Immature natural killer cell (primary cell): ENCODE data around the gene PCBP3. TPM values are rescaled to one million over a fixed set of nuclear protein-coding genes. Genes with fewer than 3 reads are reported as not detected.

ENCODE experiments used
- DNase-seq, 3 donors: peaks; one replicate each; pipeline ENCODE4 v3.0.0; 2022; ENCODE audit warnings: mixed read lengths in 1 of 3
- H3K27ac Mint-ChIP-seq, 6 donors: one replicate each; pipeline ENCODE4 v1.8.0; 2020; ENCODE audit warnings: mixed read lengths in 6 of 6, mild to moderate bottlenecking in 5 of 6, inconsistent platforms in 4 of 6, moderate library complexity in 3 of 6
- H3K27me3 Mint-ChIP-seq, 3 donors: one replicate each; pipeline ENCODE4 v1.8.0; 2020 to 2021; ENCODE audit warnings: low read depth in 3 of 3, mild to moderate bottlenecking in 3 of 3, mixed read lengths in 3 of 3, moderate library complexity in 3 of 3, inconsistent platforms in 1 of 3
- H3K36me3 Mint-ChIP-seq, 3 donors: one replicate each; pipeline ENCODE4 v1.8.0; 2020; ENCODE audit warnings: mixed read lengths in 3 of 3, inconsistent platforms in 2 of 3, mild to moderate bottlenecking in 2 of 3
- H3K4me1 Mint-ChIP-seq, 2 donors: one replicate each; pipeline ENCODE4 v1.8.0; 2020; ENCODE audit warnings: inconsistent platforms in 2 of 2, mild to moderate bottlenecking in 2 of 2, mixed read lengths in 2 of 2, moderate library complexity in 1 of 2
- H3K4me3 Mint-ChIP-seq, 5 donors: one replicate each; pipeline ENCODE4 v1.8.0; 2020; ENCODE audit warnings: mild to moderate bottlenecking in 5 of 5, mixed read lengths in 5 of 5, inconsistent platforms in 3 of 5, moderate library complexity in 3 of 5
- H3K9me3 Mint-ChIP-seq, 6 donors: one replicate each; pipeline ENCODE4 v1.8.0; 2020; ENCODE audit warnings: mild to moderate bottlenecking in 6 of 6, mixed read lengths in 6 of 6, inconsistent platforms in 4 of 6, moderate library complexity in 3 of 6
- polyA plus RNA-seq, 3 donors: library from polyadenylated mRNA; unstranded; fragments of 300-500 nt; fragmentation: Illumina TruSeq; gene quantifications; one replicate each; pipeline ENCODE4 v1.2.3, GENCODE V29; 2021

The PCBP3 gene
- polyA plus RNA-seq, 3 donors from 2014 or later: 0.27 to 0.71 TPM; not detected in 1

DNA sequence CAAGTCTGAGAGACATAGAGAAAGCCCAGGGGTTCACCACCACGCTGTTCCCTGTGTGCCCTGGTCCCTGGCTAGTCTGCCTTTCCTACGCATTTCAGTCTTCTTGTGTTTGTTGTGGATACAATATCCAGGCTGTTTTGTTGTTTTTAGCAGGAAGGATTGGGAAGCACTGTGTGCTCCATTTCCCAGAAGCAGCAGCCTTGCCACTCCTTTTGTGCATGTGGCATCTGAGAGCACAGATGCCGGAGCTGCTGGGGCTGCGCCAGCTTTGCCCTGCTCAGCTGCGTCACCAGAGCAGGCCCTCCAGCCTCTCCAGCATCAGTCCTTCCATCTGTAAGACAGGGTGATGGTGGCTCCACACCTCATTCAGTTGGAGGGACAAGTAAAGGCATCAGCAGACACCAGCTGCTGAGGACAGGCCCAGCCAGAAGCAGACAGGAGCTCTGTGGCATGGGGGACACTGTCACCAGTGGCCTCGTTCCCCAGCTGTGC is 243.6 kb downstream of the PCBP3 start:
- peak overlapping the region in 4 of 6 donors; percentile 30 to 90 (median 70) for H3K27ac Mint-ChIP-seq
- no peak for DNase-seq
- H3K4me3 Mint-ChIP-seq: no peak overlapping the region
- peaks cover 0 to 7% (median 4%) of the 10 kb centered on the region in 6 donors for H3K9me3 Mint-ChIP-seq
- peaks cover 9 to 21% (median 19%) of the 10 kb centered on the region in 3 donors for H3K27me3 Mint-ChIP-seq
- peaks cover 27 to 39% of the 10 kb centered on the region in 2 donors for H3K4me1 Mint-ChIP-seq
- no peaks in the 10 kb centered on the region for H3K36me3 Mint-ChIP-seq

DNA sequence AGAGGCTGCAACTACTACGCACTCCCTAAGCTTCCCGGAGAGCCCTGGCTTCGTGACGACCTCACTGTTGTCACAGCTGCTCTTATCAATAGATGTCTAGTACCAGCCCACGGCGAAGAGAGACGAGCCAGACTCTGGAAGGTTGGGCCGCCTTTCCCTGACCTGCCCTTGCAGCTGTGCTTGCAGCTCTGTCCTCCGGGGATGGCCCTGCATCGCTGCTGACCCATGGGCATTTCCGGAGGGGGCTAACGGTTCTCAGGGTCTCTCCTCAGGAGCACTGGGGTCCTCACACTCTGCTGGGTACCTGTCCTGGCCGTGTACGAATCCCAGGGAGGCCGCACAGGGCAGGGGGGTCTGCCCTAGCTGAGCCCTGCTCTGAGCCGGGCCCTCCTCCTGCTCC is 244.3 kb downstream of the PCBP3 start:
- no peak overlapping the region for H3K4me3 Mint-ChIP-seq
- DNase-seq: no peak
- H3K9me3 Mint-ChIP-seq: peaks cover 0 to 7% (median 4%) of the 10 kb centered on the region in 6 donors
- peaks cover 27 to 42% of the 10 kb centered on the region in 2 donors for H3K4me1 Mint-ChIP-seq
- H3K27me3 Mint-ChIP-seq: peaks cover 9 to 20% (median 19%) of the 10 kb centered on the region in 3 donors
- H3K36me3 Mint-ChIP-seq: no peaks in the 10 kb centered on the region
- peak overlapping the region in 3 of 6 donors; percentile 19 to 48 (median 40) for H3K27ac Mint-ChIP-seq

DNA sequence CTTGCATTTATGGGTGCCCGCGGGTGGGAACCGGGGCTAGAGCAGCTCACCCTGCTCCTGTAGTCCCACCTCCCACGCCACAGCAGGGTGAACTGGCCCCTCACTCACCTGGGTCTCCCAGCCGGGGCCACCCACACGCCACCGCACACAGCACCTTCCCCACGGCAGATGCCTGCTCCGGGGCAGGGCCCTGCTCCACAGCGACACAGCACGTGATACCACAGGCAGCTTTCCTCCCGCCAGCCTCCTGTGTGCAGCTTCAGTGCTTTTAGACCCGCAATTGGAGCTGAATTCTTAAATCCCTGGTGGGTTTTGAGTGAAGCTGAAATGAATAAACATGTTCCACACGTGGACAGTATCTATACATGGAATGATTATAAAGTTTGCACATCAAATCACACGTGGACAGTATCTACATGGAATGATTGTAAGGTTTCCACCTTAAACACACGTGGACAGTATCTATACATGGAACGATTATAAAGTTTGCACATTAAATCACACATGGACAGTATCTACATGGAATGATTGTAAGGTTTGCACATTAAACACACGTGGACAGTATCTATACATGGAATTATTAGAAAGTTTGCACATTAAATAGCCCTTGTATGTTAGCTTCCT is 245.0 kb downstream of the PCBP3 start:
- Mint-ChIP-seq H3K27me3 (peaks cover 11 to 20% (median 19%) of the 10 kb centered on the region in 3 donors), H3K9me3 (peaks cover 0 to 7% (median 4%) of the 10 kb centered on the region in 6 donors), H3K4me3 (no peak overlapping the region), H3K36me3 (no peaks in the 10 kb centered on the region), H3K4me1 (peaks cover 27 to 43% of the 10 kb centered on the region in 2 donors), H3K27ac (no peak overlapping the region)
- no peak for DNase-seq

DNA sequence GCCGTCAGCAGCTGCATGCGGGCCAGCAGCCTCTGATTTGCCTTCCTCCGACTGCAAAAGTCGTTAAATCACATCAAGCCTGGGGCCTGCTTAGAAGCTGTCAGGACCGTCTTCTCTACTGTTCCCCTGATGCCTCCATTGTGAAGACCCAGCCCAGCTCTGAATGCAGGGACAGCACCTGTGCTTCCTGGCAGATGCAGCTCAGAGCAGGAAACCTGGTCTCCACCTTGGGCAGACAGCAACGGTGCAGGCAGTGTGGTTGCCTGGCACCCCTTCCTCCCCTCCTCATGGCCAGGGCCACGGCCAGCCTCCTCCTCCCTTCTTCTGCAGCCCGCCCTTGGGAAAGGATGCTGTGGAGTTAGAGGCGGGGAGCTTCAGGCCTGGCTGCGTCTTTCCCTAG is 245.7 kb downstream of the PCBP3 start:
- H3K27me3 Mint-ChIP-seq: peaks cover 11 to 19% (median 16%) of the 10 kb centered on the region in 3 donors
- H3K27ac Mint-ChIP-seq: no peak overlapping the region

DNA sequence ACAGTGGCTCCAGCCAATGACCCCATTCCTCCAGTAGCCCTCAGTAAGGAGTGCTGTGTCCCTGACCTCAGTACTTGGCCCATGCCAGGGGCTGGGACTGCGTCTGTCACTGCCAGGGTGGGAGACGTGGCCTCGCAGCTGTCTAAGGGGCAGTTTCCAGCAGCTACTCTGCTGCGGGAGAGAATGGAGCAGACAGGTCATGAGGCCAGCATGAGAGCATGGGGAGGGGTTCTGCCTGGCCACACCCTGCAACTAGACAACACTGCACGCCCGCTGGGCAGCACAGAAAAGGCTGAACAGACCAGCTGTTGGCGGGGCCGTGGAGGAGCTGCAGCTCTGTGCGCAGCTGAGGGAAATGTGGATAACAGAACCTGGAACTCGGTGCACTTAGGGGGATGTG is 246.4 kb downstream of the PCBP3 start:
- Mint-ChIP-seq H3K27ac (no peak overlapping the region), H3K4me3 (no peak overlapping the region), H3K4me1 (peaks cover 24 to 36% of the 10 kb centered on the region in 2 donors), H3K9me3 (peaks cover 0 to 7% (median 4%) of the 10 kb centered on the region in 6 donors), H3K36me3 (no peaks in the 10 kb centered on the region), H3K27me3 (peaks cover 11 to 19% (median 19%) of the 10 kb centered on the region in 3 donors)
- DNase-seq: no peak

More for the DNA sequence above, 245.7 kb downstream of the PCBP3 start:
- H3K4me1 Mint-ChIP-seq: peaks cover 27 to 42% of the 10 kb centered on the region in 2 donors
- H3K36me3 Mint-ChIP-seq: no peaks in the 10 kb centered on the region
- DNase-seq: no peak
- peaks cover 0 to 7% (median 4%) of the 10 kb centered on the region in 6 donors for H3K9me3 Mint-ChIP-seq
- H3K4me3 Mint-ChIP-seq: no peak overlapping the region

DNA sequence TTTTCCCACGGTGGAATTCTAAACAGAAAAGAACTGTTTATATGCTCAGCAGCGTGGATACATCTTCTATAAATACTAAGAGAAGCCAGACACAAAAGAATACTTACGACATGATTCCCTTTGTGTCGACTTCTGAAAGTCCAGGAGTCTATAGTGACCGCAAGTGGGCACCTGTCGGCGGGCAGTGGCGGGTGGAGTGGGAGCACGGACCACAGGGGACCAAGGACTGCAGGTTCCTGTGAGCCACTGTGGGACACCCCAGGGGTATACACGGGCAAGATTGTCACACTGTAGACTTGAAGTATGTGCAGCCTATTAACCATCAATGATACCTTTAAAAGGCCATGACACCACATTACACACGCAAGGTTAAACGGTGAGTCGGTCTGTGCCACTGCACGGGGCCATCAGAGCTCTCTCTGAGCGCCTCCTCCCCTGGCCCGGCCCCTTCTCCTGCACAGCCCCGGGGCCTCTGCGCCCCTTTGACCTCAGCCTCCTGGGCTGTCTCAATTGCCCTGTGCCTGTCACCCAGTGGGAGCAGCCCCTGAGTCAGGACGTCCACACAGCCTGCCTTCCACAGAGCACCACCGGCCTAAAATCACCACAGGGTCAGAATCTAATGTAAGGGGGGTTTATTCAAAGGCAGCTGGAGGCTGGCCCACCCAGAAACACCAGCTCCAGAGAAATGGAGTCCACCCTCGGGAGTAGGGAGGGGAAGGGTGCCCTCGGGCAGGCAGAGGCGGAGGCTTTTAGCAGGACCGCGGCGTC is 248.0 kb downstream of the PCBP3 start:
- no peaks in the 10 kb centered on the region for H3K9me3 Mint-ChIP-seq
- H3K4me3 Mint-ChIP-seq: peak overlapping the region in 2 of 5 donors; percentile 56 to 68
- no peak for DNase-seq
- no peaks in the 10 kb centered on the region for H3K36me3 Mint-ChIP-seq
- H3K4me1 Mint-ChIP-seq: peaks cover 12 to 20% of the 10 kb centered on the region in 2 donors
- peaks cover 4 to 7% (median 7%) of the 10 kb centered on the region in 3 donors for H3K27me3 Mint-ChIP-seq
- H3K27ac Mint-ChIP-seq: no peak overlapping the region

DNA sequence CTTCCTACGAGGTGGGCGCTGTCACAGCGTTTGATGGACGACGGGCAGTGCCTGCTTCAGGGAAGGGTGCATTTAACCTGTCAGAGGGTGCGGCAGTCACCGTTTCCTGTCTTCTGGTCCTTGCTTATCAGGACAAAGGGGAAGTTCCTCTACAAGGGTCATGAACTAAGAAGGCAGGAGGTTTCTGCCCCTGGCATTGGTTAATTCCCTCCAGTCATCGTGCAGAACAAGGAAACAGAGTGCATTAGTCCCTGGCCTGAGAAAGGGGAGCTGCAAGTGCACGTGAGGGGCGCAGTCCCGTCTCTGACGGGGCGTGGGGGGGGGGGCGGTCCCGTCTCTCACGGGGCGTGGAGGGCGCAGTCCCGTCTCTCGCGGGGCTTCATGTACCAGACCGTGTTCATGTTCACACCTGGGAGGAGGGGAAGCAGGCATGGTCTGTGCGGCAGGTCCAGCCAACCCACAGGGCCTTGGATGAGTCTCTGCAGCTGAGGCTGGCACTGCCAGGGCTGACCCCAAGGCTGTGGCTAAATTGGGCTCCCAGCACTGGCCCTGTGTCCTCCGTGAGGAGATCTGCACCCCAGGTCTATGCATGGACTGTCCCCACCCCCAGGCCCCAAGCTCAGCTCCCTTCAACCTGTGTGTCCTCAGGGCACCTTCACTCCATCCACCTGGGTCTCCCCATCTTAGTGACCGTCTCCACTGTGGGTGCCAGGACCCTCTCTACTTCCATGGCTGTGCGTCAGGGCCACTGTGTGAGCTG is 248.8 kb downstream of the PCBP3 start:
- DNase-seq: peak in 1 of 3 donors; percentile 12
- peak overlapping the region in 3 of 5 donors; percentile 56 to 68 (median 65) for H3K4me3 Mint-ChIP-seq
- H3K27ac Mint-ChIP-seq: no peak overlapping the region
- H3K36me3 Mint-ChIP-seq: no peaks in the 10 kb centered on the region
- H3K27me3 Mint-ChIP-seq: peaks cover 1 to 7% (median 4%) of the 10 kb centered on the region in 3 donors
- H3K4me1 Mint-ChIP-seq: peaks cover 6 to 12% of the 10 kb centered on the region in 2 donors
- H3K9me3 Mint-ChIP-seq: no peaks in the 10 kb centered on the region

DNA sequence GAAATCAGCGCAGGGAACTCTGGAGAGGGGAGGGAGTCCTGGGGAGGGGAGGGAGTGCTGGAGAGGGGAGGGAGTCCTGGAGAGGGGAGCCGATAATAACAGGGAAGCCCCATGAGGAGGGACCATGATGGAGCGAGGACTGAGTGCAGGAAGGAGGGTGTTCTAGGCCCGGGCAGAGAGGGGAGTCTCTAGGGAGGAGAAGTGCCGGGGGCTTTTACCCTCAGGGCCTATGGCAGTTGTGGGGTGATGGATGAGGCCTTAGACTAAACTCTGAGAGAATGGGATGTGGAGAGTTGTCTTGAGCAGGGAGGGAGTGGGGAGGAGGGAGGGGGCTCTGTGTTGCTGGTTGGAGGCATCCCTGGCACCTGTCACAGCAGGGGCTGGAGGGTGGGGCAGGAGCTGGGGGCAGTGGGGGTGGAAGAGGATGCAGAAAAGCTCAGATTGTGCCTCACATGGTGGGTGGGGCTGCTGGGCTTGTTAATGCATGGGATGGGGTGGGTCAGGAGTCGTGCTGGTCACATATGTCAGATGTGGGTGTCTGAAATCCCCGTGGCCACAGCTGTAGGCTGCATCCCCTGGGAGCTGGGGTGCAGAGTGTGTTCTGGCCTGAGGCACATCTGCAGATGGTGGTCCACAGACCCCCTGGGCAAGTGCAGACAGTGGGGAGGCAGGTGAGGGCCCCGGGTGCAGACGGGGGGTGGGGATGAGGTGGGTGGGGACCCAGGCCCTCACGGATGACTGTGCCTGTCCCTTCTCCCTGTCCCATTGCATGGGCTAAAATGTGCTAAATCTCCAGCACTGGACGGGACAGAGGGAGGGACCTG is 249.6 kb downstream of the PCBP3 start:
- Mint-ChIP-seq H3K4me1 (peaks cover 0 to 12% of the 10 kb centered on the region in 2 donors), H3K36me3 (no peaks in the 10 kb centered on the region), H3K9me3 (no peaks in the 10 kb centered on the region), H3K27me3 (peaks cover 1 to 9% (median 4%) of the 10 kb centered on the region in 3 donors), H3K27ac (no peak overlapping the region), H3K4me3 (no peak overlapping the region)
- no peak for DNase-seq

DNA sequence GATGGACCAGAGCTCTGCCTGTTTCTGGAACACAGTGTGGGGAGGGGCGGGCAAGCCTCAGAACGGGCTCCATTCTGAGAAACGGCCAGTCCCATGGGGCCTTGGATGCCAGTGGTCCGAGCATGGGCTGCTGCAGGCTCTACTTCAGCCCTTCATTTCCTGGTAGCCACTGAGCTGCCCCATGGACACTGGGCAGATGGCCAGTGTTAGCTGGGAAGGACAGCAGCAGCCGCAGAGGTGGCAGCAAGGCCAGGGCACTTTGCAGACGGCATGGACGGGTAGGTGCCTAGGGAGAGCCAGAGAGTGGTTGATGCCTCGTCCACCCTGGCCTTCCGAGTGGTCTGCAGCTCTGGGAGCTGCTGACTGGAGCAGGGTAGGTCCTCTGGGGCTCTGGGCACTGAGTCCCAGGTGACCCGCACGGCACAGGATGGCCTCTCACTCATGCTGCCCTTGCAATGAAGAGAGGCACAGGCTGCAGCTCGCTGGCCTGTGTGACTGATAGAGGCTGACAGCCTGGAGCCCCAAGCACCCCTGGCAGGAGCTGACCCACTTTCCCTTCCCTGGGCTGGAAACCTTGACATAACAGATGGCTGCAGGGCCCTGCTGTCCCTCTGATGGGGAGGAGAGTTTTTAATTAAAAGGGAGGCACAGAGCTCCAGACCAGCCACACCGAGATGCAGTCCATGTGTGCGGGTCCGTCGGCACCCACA is 250.4 kb downstream of the PCBP3 start:
- DNase-seq: no peak
- H3K9me3 Mint-ChIP-seq: no peaks in the 10 kb centered on the region
- no peak overlapping the region for H3K4me3 Mint-ChIP-seq
- peaks cover 0 to 10% of the 10 kb centered on the region in 2 donors for H3K4me1 Mint-ChIP-seq
- H3K36me3 Mint-ChIP-seq: no peaks in the 10 kb centered on the region
- H3K27ac Mint-ChIP-seq: no peak overlapping the region
- H3K27me3 Mint-ChIP-seq: peaks cover 1 to 9% (median 4%) of the 10 kb centered on the region in 3 donors

DNA sequence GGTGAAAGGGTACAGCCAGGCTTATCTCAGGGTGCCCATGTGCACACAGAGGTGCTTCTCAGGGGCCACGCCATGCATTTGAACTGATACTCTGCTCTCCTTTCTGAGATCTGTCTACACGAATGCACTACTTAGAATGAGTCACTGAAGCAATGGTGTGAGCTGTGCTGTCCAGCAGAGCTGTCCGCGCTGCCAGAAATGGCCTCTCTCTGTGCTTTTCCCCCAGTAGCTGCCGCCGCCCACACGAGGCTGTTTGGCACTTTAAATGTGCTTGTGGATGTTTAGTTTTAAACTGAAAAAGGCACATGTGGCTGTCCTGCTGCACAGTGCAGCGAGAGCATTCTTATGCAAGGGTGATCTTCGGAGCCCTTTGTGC is 250.9 kb downstream of the PCBP3 start:
- no peak overlapping the region for H3K27ac Mint-ChIP-seq
- H3K4me1 Mint-ChIP-seq: peaks cover 0 to 10% of the 10 kb centered on the region in 2 donors

DNA sequence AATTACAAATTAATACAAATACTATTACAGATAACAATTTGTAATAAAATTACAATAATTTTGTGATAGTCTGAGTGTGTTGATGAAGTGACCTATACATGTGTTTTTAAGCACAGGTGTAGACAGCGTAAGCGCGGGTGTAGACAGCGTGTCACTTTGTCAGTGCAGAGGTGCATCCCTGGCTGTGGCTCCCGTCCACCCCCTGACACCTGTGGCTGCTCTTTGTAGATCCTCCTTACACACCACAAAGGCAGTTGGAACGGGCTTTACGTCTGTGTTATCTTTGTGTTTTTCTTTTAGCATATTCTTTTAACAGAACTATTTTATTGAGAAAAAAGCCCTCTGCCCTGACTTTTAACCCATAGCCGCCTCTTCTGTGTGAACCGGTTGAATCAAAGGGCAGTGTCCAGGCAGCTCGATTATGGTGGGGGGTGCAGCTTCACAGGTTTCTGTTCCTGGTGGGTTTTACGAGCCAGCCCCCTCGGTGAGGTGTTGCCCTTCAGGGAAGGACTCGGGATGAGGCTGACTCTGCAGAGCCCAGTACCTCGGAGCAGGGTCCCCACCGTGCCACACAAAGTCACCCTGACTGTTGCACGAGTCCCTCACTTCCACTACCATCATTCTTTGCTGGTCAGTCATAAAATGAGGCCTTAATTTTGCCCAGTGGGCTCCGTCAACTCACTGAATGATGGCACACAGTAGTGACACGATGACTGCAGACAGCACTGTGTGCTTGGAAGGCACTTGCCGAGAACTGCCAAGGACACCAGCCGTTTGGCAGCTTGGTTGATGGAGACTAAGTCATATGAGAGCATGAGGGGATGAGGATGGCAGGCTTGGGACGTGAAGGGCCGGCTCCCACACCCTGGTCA is 251.6 kb downstream of the PCBP3 start:
- DNase-seq: no peak
- H3K27ac Mint-ChIP-seq: no peak overlapping the region
- no peaks in the 10 kb centered on the region for H3K9me3 Mint-ChIP-seq
- H3K36me3 Mint-ChIP-seq: no peaks in the 10 kb centered on the region
- peaks cover 0 to 10% of the 10 kb centered on the region in 2 donors for H3K4me1 Mint-ChIP-seq
- peaks cover 0 to 9% (median 1%) of the 10 kb centered on the region in 3 donors for H3K27me3 Mint-ChIP-seq
- no peak overlapping the region for H3K4me3 Mint-ChIP-seq

More for the DNA sequence above, 250.9 kb downstream of the PCBP3 start:
- no peak for DNase-seq
- Mint-ChIP-seq H3K9me3 (no peaks in the 10 kb centered on the region), H3K27me3 (peaks cover 1 to 9% (median 1%) of the 10 kb centered on the region in 3 donors), H3K36me3 (no peaks in the 10 kb centered on the region), H3K4me3 (no peak overlapping the region)
